Renal cortical epithelial cell (primary cell): ENCODE measurements around the gene ZMIZ1. TPM values are rescaled to one million over a fixed set of nuclear protein-coding genes. Genes with fewer than 3 reads are reported as not detected.
A peak's percentile ranks its signal among the peaks of the same experiment; 100 is the strongest.

Source experiments
- DNase-seq: peaks from one replicate; pipeline ENCODE4 v3.0.0-alpha.2; 2011; ENCODE audit warnings: low read depth
- total RNA-seq: library from RNA; depleted of rRNA; stranded (reverse); fragments of >200 nt; gene quantifications from 2 replicates; pipeline ENCODE4 v1.2.3, GENCODE V29; 2014

Gene ZMIZ1
- total RNA-seq, 1 donor from 2014 or later = 45.0 TPM

- DNase-seq = no peak
These were observed 105.0 kb downstream of the ZMIZ1 start for GRCh38 chr10:79173582-79174262.

- DNase-seq = no peak
These were observed 107.3 kb downstream of the ZMIZ1 start for GRCh38 chr10:79176052-79176501.

GRCh38 chr10:79176949-79177602 is 108.3 kb downstream of the ZMIZ1 start:
- DNase-seq = peak; percentile 39

GRCh38 chr10:79178070-79178576 is 109.4 kb downstream of the ZMIZ1 start:
- no peak for DNase-seq

- peak; percentile 91 for DNase-seq
These were observed 109.9 kb downstream of the ZMIZ1 start for GRCh38 chr10:79178614-79179163.

GRCh38 chr10:79179164-79179956 is 110.6 kb downstream of the ZMIZ1 start:
- DNase-seq = peak; percentile 38

- no peak for DNase-seq
These were observed 111.2 kb downstream of the ZMIZ1 start for GRCh38 chr10:79179957-79180309.

GRCh38 chr10:79180414-79181221 is 111.9 kb downstream of the ZMIZ1 start:
- DNase-seq = no peak

GRCh38 chr10:79181227-79181626 is 112.5 kb downstream of the ZMIZ1 start:
- no peak for DNase-seq

GRCh38 chr10:79181698-79182521 is 113.1 kb downstream of the ZMIZ1 start:
- no peak for DNase-seq

- DNase-seq = peak; percentile 50
These were observed 114.2 kb downstream of the ZMIZ1 start for GRCh38 chr10:79182781-79183467.

GRCh38 chr10:79183468-79183865 is 114.7 kb downstream of the ZMIZ1 start:
- no peak for DNase-seq

GRCh38 chr10:79184145-79184625 is 115.4 kb downstream of the ZMIZ1 start:
- DNase-seq = peak; percentile 93

- DNase-seq = no peak
These were observed 115.9 kb downstream of the ZMIZ1 start for GRCh38 chr10:79184657-79185056.

- DNase-seq = peak; percentile 55
These were observed 116.5 kb downstream of the ZMIZ1 start for GRCh38 chr10:79185067-79185774.

- DNase-seq = peak; percentile 80
These were observed 117.1 kb downstream of the ZMIZ1 start for GRCh38 chr10:79185796-79186374.

- peak; percentile 57 for DNase-seq
These were observed 117.8 kb downstream of the ZMIZ1 start for GRCh38 chr10:79186486-79187120.
